Smooth muscle cell (in vitro differentiated cells): ENCODE measurements around the gene ARTN. TPM values are rescaled to one million over a fixed set of nuclear protein-coding genes. Genes with fewer than 3 reads are reported as not detected.
A peak's percentile ranks its signal among the peaks of the same experiment; 100 is the strongest.

Experiments used
- DNase-seq: peaks from one replicate; lab custom pipeline; 2025; ENCODE audit not compliant: unreplicated experiment; lab: John Stamatoyannopoulos, UW
- H2AFZ ChIP-seq: fragments of 200-600 bp; sonication (generic); 2 replicates; pipeline ENCODE4 v1.6.0; 2016; ENCODE audit warnings: antibody characterized with exemption, low read depth, mild to moderate bottlenecking
- H3F3A ChIP-seq: fragments of 200-600 bp; sonication (generic); 2 replicates; pipeline ENCODE4 v1.6.0; 2017; ENCODE audit warnings: antibody characterized with exemption, low read depth
- H3K27ac ChIP-seq: fragments of 200-600 bp; sonication (generic); 2 replicates; pipeline ENCODE4 v1.5.1; 2016; ENCODE audit warnings: low read depth, mild to moderate bottlenecking
- H3K27me3 ChIP-seq: fragments of 200-600 bp; sonication (generic); 2 replicates; pipeline ENCODE4 v1.6.1; 2016; ENCODE audit warnings: low read depth, mild to moderate bottlenecking
- H3K36me3 ChIP-seq: fragments of 200-600 bp; sonication (generic); 2 replicates; pipeline ENCODE4 v1.5.1; 2016; ENCODE audit warnings: low read depth
- H3K4me1 ChIP-seq: fragments of 200-600 bp; sonication (generic); 2 replicates; pipeline ENCODE4 v1.5.1; 2016; ENCODE audit warnings: low read depth
- H3K4me2 ChIP-seq: fragments of 200-600 bp; sonication (generic); 2 replicates; pipeline ENCODE4 v1.6.0; 2016; ENCODE audit warnings: mild to moderate bottlenecking
- H3K4me3 ChIP-seq: fragments of 200-600 bp; sonication (generic); 2 replicates; pipeline ENCODE4 v1.5.1; 2016; ENCODE audit warnings: mild to moderate bottlenecking
- H3K79me2 ChIP-seq: fragments of 200-600 bp; sonication (generic); 2 replicates; pipeline ENCODE4 v1.6.0; 2016; ENCODE audit warnings: low read depth, mild to moderate bottlenecking
- H3K9ac ChIP-seq: fragments of 200-600 bp; sonication (generic); 2 replicates; pipeline ENCODE4 v1.6.0; 2016; ENCODE audit warnings: low read depth
- H3K9me3 ChIP-seq: fragments of 200-600 bp; sonication (generic); replicated peaks from 2 replicates; pipeline ENCODE4 v1.5.1; 2016; ENCODE audit warnings: low read depth
- H4K20me1 ChIP-seq: fragments of 200-600 bp; sonication (generic); 2 replicates; pipeline ENCODE4 v1.6.0; 2016; ENCODE audit warnings: low read depth
- WGBS: methylation state at CpG from one replicate; pipeline ENCODE4 v1.1.7; 2016; ENCODE audit warnings: low lambda C conversion rate; 5-methylcytosine and 5-hydroxymethylcytosine counted together
- polyA plus RNA-seq: library from polyadenylated mRNA; unstranded; fragments of >200 nt; fragmentation: Nextera tagmentation; extraction: Ambion mirVana; gene quantifications from 2 replicates; pipeline ENCODE4 v1.2.1, GENCODE V29; 2016
- total RNA-seq: library from RNA; depleted of rRNA; stranded (reverse); fragments of >200 nt; gene quantifications from 2 replicates; pipeline ENCODE4 v1.2.3, GENCODE V29; 2014
- TF ChIP-seq, protein P1 (sequence below): fragments of 200-600 bp; sonication (generic); IDR thresholded peaks from 2 replicates; pipeline ENCODE4 v1.5.1; 2017; ENCODE audit warnings: borderline replicate concordance, mild to moderate bottlenecking, antibody characterized with exemption; ENCODE audit not compliant: insufficient read depth, poor library complexity, severe bottlenecking

ARTN gene
- total and polyA plus RNA-seq, 2 experiments from 2014 or later = 0.27 to 0.36 TPM

DNA sequence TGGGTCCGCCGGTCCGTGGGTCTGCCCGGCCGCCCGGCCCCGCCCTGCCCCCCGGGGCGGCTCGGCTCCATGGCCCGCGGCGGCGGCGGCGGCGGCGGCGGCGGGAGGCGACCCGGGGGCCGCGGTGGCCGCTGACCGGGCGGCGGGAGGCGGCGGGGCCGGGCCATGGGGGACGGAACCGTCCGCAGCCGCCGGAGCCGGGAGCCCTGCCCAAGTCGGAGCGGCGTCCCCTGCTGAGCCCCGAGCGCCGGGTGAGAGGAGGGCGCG is 45.6 kb downstream of the ARTN start:
- WGBS = no CpG with 5 or more reads among the region's 45 CpGs
- Histone ChIP-seq H2AFZ (no peak overlapping the region), H3K4me3 (peak overlapping the region; percentile 75), H3K4me2 (peak overlapping the region; percentile 98), H3K27ac (peak overlapping the region; percentile 25), H3K27me3 (no peaks in the 10 kb centered on the region), H3K9me3 (no peaks in the 10 kb centered on the region), H3K36me3 (no peaks in the 10 kb centered on the region), H3K4me1 (peaks cover 14% of the 10 kb centered on the region), H3K79me2 (peaks cover 31% of the 10 kb centered on the region), H3F3A (peaks cover 18% of the 10 kb centered on the region), H4K20me1 (peaks cover 70% of the 10 kb centered on the region), H3K9ac (peak overlapping the region; percentile 76)
- TF ChIP-seq, protein P1, sequence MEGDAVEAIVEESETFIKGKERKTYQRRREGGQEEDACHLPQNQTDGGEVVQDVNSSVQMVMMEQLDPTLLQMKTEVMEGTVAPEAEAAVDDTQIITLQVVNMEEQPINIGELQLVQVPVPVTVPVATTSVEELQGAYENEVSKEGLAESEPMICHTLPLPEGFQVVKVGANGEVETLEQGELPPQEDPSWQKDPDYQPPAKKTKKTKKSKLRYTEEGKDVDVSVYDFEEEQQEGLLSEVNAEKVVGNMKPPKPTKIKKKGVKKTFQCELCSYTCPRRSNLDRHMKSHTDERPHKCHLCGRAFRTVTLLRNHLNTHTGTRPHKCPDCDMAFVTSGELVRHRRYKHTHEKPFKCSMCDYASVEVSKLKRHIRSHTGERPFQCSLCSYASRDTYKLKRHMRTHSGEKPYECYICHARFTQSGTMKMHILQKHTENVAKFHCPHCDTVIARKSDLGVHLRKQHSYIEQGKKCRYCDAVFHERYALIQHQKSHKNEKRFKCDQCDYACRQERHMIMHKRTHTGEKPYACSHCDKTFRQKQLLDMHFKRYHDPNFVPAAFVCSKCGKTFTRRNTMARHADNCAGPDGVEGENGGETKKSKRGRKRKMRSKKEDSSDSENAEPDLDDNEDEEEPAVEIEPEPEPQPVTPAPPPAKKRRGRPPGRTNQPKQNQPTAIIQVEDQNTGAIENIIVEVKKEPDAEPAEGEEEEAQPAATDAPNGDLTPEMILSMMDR = no peak
- no peak for DNase-seq

DNA sequence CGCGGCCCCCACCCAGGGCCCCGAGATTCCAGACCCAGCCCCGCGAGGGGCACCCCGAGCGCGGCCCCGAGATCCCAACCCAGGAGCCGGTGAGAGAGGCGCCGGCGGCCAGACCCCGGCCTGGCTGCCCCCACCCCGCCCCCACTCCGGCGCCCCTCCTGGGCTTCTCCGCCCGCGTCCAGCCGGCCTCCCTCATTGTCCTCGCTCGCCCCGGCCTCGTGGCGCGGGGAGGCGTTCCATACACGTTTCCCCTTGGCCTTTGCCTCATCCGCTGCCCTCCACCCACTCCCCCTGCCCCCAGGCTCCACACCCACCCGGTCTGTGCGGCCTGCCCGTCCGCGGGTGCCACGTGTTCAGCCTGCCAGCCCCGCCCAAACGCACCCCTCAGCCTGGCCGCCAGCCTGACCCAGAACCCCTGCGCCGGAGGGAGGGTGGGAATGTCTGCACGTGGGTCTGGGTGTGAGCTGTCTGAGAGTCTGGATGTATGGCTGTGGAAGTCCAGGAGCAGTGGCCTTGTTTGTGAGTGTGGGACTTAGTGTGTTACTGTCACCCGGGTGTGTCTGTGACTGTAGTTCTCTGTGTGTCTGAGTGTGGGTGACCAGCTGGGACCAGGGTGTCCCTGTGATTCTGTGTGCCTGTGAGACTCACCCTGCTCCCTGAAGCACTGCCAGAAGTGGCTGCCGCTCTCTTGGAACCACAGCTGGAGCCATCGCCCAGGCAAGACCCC is 46.1 kb downstream of the ARTN start:
- peak overlapping the region; percentile 74 for H2AFZ ChIP-seq
- peaks cover 14% of the 10 kb centered on the region for H3F3A ChIP-seq
- peaks cover 31% of the 10 kb centered on the region for H3K79me2 ChIP-seq
- TF ChIP-seq, protein P1 = no peak
- H3K4me3 ChIP-seq = peak overlapping the region; percentile 75
- WGBS = 5% methylated on average over 26 of the region's 45 CpGs
- H3K27me3 ChIP-seq = no peaks in the 10 kb centered on the region
- H4K20me1 ChIP-seq = peaks cover 75% of the 10 kb centered on the region
- peak overlapping the region; percentile 25 for H3K27ac ChIP-seq
- H3K36me3 ChIP-seq = no peaks in the 10 kb centered on the region
- peak overlapping the region; percentile 76 for H3K9ac ChIP-seq
- DNase-seq = peak; percentile 30
- H3K9me3 ChIP-seq = no peaks in the 10 kb centered on the region
- peaks cover 12% of the 10 kb centered on the region for H3K4me1 ChIP-seq
- peak overlapping the region; percentile 98 for H3K4me2 ChIP-seq

DNA sequence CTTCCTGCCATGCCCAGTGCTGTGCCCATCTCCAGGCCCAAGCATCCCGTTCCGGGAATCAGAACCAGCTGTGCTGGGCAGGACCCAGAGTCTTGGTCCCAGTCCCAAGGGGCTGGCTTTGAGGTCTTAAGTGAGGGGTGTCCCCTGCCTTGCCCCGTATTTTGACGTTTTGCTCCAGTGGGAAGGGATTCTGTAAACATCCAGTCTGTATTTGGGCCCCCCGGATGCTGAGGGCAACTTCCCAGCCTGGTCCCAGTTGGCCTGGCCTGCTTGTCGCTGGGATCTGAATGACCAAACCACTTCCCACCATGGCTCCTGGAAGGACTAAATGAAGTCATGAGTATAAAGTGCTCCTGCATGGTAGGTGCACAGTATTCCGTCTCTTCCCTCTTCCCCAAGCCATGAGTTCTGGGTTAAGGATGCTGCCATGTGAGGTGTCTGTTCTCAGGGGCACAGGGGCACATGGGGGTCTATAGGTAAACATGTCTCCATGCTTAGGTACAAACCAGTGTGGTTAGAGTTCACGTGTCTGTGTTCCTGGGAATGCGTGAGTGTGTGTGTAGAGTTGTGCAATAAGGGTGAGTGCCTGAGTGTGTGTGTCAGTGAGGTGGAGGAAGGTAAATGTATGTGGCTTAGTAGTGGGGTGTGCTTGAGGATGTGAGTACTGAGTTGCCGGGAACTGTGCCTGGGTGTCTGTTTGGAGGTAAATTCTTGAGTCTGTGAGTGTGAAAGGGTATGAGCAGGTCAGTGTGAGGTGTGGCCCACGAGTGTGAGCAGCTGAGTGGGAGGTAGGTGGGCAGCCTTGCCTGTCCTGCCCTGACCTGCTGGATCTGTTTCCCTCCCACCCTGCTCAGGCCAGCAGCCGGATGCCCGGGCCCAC is 46.9 kb downstream of the ARTN start:
- no peaks in the 10 kb centered on the region for H3K36me3 ChIP-seq
- TF ChIP-seq, protein P1 = no peak
- WGBS = 78% methylated on average over 13 of the region's 13 CpGs
- peaks cover 14% of the 10 kb centered on the region for H3F3A ChIP-seq
- H4K20me1 ChIP-seq = peaks cover 73% of the 10 kb centered on the region
- H3K4me2 ChIP-seq = peak overlapping the region; percentile 98
- peaks cover 12% of the 10 kb centered on the region for H3K4me1 ChIP-seq
- peak overlapping the region; percentile 76 for H3K9ac ChIP-seq
- no peaks in the 10 kb centered on the region for H3K9me3 ChIP-seq
- H3K4me3 ChIP-seq = peak overlapping the region; percentile 75
- H2AFZ ChIP-seq = no peak overlapping the region
- H3K27ac ChIP-seq = peak overlapping the region; percentile 25
- H3K27me3 ChIP-seq = no peaks in the 10 kb centered on the region
- no peak for DNase-seq
- H3K79me2 ChIP-seq = peaks cover 24% of the 10 kb centered on the region
